Islet precursor cell (in vitro differentiated cells): ENCODE data around the gene TTLL11.
A peak's percentile ranks its signal among the peaks of the same experiment; 100 is the strongest.

ENCODE experiments used
- DNase-seq: peaks from one replicate; pipeline ENCODE4 v3.0.0-alpha.2; 2018

Gene TTLL11

GRCh38 chr9:121844098-121844497 is 249.0 kb downstream of the TTLL11 start:
- no peak for DNase-seq

DNA sequence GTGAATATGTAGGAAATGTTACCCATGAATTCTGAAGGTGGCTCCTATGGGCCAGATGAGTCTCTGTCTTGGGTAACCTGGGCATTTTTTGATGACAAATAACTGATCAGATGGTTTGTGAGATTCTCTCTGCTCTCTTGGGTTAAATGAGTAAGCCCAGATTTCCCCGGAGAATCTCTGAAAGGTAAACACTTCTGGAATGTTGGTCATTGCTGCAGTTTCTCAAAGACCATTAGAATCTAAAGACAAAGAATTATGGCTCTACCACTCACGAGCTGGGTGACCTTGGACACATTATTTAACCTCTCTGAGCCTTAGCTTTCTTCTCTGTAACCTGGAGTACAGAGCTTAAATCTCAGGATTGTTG is 250.5 kb downstream of the TTLL11 start:
- DNase-seq: no peak

GRCh38 chr9:121841771-121842611 is 251.1 kb downstream of the TTLL11 start:
- DNase-seq: peak; percentile 35

- peak; percentile 40 for DNase-seq
Measured at GRCh38 chr9:121840838-121841760, 252.0 kb downstream of the TTLL11 start.

DNA sequence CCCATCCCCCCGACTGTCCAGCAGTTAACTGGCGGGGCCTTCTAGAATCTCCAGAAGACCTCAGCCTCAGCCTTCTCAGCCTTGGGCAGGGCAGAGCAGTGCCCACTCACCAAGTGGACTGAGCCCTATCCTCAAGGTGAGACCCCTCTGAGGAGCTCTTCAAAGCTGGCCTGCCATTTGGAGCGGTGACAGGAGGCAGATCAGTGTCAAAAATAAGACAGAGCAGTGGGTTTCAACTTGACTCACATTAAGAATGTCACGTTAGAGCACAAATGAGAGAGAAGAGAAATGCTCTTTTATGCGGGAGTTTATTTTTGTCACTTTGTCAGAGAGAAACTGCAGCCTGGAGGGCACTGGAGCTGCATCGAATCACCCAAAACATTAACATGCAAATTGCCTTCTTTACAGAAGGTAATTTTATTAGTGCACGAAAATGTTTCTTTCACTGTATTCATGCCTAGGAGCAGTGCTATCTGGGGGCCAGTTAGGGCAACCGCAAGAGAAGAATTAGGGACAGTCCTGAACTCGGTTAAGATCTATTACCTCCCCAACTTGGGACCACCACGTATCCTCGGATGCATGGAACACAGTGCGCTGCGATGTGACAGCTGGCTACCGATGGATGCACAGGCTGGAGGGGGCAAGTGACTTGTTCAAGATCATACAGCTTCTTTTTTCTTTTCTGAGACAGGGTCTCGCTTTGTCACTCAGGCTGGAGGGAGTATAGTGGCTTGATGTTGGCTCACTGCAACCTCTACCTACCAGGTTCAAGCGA is 253.2 kb downstream of the TTLL11 start:
- peak; percentile 28 for DNase-seq

- peak; percentile 46 for DNase-seq
Measured at GRCh38 chr9:121838746-121839669, 254.1 kb downstream of the TTLL11 start.

GRCh38 chr9:121837113-121837961 is 255.8 kb downstream of the TTLL11 start:
- peak; percentile 44 for DNase-seq

DNA sequence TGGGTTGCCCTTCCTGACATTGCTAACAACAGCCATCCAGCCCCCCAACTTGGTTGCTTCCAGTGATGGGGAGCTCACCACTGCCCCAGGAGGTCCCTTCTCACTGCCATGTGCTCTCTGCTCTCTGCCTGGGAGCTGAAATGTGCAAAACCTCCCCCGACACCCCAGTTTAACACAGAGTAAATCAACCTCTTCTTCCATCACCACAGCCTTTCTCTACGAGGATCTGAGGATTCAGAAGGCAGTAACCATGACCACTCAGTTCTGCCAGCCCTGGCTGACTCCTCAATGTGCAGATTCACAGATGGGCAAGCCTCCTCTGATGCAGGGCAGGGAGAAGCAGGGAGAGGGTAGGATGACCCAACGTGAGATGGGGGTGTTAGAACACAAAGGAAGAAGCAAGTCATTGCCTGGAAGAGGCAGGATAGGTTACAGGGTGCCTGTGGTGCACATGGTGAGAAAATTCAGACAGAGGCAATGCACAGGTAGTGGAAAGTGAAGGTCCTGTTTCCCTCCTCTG is 256.7 kb downstream of the TTLL11 start:
- DNase-seq: peak; percentile 40

DNA sequence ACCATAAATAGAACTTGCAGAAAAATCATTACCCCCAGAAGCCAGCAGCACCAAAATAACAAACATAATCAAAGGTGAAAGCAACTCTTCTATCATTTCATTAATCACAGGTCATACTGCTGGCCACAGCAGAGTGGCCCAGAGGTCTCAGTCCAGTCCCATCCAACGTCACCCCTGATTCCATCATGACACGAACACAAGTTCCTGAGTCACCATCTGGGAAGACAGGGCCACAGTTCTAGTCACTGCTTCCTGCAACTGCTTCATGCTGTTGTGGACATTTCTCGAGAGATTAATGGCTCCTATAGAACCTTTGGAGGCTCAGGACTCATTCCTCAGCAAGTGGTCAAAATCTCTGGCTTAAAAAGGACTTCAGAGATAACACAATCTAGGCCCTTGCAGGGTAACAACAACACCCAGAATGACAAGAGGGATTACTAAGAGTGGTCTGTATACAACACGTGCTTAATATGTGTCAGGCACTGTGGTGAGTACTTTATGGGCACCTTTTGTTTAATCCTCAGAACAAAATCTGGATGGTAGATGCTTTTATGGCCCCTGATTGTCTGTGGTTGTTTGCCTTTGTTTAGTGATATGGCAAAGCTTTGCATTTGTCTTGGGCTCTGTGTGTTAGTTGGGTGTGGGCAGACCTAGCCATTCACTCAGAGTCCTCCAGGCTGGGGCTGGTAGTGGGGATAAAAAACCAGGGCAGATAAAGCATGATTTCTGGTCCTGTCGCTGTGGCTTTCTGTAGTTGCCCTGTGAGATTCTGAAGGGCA is 257.3 kb downstream of the TTLL11 start:
- peak; percentile 37 for DNase-seq

- peak; percentile 24 for DNase-seq
Measured at GRCh38 chr9:121833061-121833460, 260.0 kb downstream of the TTLL11 start.

DNA sequence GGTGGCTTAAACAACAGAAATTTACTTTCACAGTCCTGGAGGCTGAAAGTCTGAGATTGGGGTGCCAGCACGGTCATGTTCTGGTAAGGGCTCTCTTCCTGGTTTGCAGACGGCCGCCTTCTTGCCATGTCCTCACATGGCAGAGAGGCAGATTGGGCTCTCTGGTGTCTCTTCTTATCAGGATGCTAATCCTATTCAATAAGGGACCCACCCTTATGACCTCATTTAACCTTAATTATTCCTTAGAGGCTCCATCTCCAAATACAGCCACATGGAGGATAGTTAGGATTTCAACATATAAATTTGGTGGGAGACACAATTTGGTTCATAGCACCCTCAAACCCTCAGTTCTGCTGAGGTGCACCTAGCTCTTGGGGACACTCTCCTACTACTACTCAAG is 261.2 kb downstream of the TTLL11 start:
- peak; percentile 4 for DNase-seq

GRCh38 chr9:121830441-121831140 is 262.5 kb downstream of the TTLL11 start:
- DNase-seq: peak; percentile 13

DNA sequence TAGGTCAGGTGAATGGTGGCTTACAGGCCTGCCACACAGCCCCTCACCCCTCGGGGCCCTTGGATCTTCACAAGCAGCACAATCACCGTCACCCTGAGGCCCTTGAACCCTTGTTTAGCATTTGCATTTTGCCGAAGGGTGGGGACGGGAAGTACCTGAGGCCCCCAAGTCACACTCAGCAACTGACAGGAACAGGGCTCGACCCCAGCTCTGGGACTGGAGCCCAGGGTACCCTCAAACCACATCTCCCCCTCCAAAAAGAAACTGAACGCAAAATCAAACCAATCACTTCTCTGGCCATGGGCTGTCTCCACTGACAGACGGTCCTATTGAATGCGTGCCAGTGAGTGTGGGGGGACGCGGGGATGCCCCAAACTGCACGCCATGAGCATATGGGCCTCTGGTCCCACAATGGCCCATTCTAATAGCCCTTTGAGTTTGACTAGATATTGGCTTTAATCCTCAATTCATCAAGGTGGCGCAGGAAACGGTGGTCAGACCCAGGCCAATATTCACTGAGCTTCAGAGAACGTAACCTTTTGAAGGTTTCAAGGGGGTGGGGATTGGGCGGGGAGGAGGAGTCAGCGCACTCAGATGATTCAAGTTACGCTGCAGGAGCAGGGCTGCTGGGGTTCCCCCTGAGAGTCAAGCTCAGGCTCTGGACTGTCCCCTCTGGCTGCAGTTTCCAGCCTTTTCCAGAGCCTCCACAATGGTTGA is 265.7 kb downstream of the TTLL11 start:
- DNase-seq: peak; percentile 44

DNA sequence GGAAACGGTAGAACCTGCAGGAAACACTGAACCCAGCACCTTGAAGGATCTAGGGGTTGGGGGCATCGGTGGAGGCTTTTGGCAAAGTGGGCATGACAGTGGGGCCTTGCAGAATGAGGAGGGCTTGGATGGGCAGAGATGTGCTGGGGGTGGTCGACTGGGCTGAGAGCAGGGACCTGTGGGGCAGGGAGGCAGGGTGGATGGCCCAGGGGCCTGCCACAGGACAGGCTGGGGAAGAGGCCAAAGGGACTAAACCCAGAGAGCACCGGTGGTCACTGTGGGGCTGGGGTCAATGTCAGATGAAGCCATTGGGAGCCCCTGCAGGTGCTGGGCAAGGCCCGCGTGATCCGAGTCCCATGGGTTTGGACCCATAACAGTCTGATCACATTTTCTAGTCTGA is 266.4 kb downstream of the TTLL11 start:
- peak; percentile 28 for DNase-seq

DNA sequence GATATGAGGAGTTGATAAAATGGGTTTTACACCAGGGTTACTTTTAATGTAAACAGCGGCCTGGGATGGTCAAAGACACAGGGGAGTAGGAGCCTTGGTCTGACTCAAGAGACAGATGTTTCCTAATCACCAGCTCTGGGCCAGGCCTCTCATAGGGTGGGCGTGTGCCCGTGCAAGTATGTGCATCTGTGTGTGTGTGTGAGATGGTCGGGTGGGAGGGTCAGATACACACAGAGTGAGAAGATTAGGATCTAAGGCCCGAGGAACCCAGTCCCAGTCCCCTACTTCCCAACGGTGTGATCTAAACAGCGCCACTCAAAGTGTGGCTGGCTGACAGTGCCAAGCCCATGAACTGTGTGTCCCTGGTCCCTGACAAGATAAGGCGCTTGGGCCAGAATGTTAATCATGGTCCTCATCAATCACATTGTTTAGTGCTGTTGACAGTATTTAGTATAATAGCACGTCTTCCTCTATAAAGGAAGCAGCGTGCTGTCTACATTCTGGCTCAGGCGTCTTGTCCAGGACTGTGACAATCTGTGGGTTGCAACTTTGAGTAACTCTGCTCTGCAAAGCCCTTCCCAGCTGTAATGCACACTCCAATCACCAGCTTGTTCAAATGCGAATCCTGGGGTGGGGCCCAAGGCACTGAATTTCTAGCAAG is 267.9 kb downstream of the TTLL11 start:
- no peak for DNase-seq

GRCh38 chr9:121824651-121825030 is 268.5 kb downstream of the TTLL11 start:
- no peak for DNase-seq

DNA sequence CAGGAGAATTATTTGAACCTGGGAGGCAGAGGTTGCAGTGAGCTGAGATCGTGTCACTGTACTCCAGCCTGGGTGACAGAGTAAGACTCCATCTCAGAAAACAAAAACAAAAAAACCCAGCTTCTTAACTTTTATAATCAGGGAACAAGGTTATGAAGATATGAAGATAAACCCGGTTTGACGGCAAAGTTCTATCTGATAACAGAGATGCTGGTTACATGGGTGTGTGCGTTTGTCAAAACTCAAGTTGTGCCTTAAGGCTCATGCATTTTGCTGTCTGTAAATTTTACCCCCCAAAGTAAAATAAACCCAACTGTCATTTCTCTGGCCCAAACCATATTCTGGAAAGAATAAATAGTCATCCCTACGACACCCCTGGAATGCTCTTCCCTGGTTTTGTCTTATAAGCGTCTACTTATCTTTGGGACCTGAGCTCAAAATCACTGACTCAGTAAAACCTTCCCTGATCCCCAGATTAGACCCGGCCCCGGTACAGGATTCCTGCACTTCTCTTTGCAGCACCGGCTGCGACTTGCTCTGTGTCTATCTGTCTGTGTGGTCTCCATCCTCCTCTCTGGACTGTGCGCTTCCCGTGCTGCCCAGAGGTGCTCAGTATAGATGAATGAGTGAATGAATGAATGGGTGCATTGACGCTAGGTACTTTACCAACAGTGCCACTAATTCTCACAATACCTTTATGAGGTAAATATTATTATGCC is 269.5 kb downstream of the TTLL11 start:
- no peak for DNase-seq
